HG03039 (cell line): Measurements from ENCODE around the gene PC.
"Not testable (repeated sequence)": the region's sequence is repeated elsewhere in the genome, so short reads cannot be mapped to it uniquely, and the experiment has no call there.

Experiments
- ATAC-seq: cut with Tn5 transposase; IDR thresholded peaks from one replicate; pipeline ENCODE4 v1.9.1; 2021; ENCODE audit warnings: mild to moderate bottlenecking, moderate library complexity; ENCODE audit not compliant: unreplicated experiment

PC gene

DNA sequence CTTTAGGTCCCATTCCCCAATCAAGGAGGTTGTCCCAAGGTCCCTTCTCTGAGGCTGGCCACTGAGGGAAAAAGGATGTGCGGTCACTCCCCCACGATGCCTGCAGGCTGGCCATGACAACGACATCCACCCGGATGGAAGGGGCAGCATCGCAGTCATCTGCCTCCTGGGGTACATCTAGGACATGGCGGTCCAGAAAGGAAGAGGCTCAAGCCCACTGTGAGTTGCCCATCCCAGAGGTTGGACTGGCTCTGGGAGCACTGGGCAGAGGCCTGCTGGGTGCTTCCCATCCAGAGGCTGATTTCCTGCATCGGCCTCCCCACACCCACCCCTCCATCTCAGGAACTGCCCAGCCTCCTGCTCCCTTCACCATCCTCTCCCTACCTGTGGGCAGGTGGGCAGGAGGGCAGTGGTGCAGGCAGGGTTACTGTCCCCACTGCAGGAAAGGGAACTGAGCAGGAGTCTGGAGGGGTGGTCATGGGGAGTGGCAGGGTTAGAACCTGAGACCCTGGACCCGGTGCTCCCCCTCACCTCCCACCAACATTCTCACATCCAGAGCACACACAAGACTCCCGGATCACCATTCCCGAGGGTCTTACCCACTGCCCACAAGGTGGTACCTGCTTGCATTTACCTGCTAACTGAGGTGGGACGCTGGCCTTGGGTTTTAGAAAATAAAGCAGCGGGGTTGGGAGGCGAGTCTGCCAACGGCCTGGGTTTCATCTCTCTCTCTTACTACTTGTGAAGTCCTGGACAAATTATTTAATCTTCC lies 110.5 kb downstream of the PC start:
- ATAC-seq: no peak

GRCh38 chr11:66846671-66847091 lies 111.5 kb downstream of the PC start:
- no peak for ATAC-seq

DNA sequence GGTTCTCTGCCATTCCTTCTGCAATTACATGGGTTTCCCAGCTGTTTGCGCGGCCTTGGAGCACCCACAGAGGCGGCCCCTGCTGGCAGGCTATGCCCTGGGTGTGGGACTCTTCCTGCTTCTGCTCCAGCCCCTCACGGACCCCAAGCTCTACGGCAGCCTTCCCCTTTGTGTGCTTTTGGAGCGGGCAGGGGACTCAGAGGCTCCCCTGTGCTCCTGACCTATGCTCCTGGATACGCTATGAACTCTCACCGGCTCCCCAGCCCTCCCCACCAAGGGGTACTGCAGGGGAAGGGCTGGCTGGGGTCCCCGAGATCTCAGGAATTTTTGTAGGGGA lies 112.3 kb downstream of the PC start:
- ATAC-seq: no peak

- no peak for ATAC-seq
Observed at GRCh38 chr11:66845143-66845875, 112.9 kb downstream of the PC start.

DNA sequence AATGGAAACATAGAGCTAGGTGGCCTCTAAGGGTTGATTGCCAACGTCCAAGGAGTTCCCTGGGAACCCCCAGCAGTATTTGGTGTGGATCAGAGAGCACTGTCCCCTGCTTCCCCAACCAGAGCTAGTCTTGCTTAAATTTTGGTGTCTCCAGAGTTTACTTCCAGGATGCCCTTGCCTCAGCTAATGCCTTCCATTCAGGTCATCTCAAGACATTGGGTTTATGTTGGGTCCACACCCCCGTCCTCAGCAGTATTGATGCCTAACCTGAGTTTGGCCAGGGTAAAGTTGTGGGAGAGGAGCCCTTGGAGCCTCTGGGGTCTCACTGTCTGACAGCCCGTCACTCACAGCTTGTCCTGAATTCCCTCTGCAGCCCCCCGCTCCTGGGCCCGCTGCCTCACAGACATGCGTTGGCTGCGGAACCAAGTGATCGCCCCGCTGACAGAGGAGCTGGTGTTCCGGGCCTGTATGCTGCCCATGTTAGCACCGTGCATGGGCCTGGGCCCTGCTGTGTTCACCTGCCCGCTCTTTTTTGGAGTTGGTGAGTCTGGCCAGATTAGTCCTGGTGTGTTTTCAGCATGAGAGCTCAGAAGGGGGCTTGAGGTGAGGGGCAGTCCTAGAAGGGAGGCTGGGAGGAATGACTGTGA lies 113.6 kb downstream of the PC start:
- no peak for ATAC-seq

DNA sequence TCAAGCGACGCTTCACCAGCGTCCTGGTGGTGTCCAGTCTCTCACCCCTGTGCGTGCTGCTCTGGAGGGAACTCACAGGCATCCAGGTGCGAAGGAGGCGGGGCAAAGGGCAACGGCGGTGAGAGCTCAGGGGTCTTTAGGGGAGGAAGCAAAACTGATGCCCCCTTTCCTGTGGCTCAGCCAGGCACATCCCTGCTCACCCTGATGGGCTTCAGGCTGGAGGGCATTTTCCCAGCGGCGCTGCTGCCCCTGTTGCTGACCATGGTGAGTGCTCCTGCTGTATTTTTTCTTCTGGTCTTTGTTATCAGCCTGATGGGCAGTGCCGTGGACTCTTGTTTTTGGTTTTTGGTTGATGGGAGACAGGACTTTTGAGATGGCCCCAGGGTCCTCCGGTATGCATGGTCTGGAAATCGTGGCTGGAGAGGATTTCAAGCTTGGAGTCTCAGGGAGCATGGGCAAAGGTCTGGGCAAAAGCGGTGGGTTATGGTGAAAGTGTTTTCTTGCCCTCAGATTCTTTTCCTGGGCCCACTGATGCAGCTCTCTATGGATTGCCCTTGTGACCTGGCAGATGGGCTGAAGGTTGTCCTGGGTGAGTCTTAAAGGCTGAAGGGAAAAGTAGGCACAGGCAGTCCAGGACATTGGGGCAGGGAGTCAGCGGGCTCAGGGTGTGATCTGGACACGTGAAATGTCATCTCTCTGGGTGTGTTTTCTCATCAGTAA lies 114.2 kb downstream of the PC start:
- no peak for ATAC-seq

- peak; percentile 64 for ATAC-seq
Observed at GRCh38 chr11:66842896-66843775, 115.0 kb downstream of the PC start, which contains the start of gene RCE1. Gene RCE1 (plus strand): TSS chr11:66843441. CDS start chr11:66843456, 15 bp downstream.

- no peak for ATAC-seq
Observed at GRCh38 chr11:66842501-66842895, 115.7 kb downstream of the PC start.

GRCh38 chr11:66841861-66842260 lies 116.3 kb downstream of the PC start:
- ATAC-seq: no peak

DNA sequence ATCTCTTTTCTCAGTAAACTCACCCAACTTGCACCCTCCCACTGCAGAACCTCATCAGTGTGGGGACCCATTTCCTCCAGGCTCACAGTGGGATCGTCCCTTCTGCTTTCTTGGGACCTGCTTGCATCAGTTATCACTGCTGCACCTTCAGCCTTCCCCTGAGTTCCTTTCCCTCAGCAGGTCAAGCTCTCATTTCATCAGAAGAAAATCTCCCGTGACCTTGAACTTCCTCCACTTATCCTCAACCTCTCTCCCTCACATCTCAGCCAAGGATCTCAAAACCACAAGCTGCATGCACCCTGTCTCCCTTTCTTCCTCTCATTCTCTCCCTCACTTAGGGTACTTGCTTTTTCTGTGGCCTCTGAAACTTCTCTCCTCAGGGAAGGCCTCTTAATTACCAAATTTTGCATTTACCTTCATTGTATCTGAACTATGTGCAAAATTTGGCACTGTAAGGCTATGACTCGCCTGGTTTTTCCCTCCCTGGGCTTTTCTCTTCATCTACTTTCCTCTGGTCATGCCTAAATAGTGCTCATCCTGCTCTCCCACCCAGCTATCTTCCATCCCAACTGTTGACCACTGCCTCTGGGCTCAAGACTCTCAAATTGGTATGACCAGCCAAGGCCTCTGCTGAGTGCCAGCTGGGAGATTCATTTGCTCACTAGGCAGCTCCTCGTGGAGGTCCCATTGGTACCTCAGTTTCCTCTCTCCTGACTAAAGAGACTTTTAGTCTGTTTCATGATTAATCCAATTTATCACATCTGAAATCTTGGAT lies 117.7 kb downstream of the PC start:
- ATAC-seq: no peak

- ATAC-seq: no peak
Observed at GRCh38 chr11:66835768-66836405, 122.3 kb downstream of the PC start.

DNA sequence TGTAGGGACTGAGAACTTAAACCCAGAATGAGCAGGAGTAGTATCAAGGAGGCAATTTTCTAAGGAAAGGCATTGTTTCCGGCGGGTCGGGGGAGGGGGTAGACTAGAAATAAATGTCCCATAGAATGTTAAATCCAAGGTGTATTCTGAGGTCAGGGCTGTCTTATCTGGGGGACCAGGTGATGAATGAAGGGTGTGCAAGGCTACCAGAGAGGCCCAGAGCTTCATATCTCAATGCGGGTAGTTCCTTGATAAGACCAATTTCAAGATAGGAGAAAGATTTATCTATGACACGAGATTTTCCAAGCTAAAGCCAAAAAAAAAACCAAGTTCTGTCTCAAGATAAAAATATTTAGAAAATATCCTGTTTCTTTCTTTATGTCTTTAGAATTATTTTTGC lies 123.2 kb downstream of the PC start:
- no peak for ATAC-seq

GRCh38 chr11:66834539-66834845 lies 123.7 kb downstream of the PC start:
- ATAC-seq: no peak

DNA sequence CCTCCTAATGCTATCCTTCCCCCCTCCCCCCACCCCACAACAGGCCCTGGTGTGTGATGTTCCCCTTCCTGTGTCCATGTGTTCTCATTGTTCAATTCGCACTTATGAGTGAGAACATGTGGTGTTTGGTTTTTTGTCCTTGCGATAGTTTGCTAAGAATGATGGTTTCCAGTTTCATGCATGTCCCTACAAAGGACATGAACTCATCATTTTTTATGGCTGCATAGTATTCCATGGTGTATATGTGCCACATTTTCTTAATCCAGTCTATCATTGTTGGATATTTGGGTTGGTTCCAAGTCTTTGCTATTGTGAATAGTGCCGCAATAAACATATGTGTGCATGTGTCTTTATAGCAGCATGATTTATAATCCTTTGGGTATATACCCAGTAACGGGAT lies 133.6 kb downstream of the PC start:
- not testable (repeated sequence) for ATAC-seq

DNA sequence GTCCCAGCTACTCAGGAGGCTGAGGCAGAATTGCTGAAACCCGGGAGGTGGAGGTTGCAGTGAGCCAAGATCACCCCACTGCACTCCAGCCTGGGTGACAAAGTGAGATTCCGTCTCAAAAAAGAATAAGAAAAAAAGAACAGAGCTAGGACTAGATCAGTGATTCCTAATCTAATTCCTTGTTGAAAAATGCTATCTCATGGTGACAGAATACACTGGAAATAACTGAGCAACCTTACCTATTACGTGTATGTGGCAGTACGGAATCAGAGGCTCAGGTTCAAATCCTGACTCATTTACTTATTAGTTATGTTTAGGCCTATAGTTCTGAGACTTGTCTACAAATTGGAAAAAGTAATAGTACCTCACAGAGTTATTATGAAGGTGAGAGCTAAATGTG lies 134.5 kb downstream of the PC start:
- ATAC-seq: no peak

DNA sequence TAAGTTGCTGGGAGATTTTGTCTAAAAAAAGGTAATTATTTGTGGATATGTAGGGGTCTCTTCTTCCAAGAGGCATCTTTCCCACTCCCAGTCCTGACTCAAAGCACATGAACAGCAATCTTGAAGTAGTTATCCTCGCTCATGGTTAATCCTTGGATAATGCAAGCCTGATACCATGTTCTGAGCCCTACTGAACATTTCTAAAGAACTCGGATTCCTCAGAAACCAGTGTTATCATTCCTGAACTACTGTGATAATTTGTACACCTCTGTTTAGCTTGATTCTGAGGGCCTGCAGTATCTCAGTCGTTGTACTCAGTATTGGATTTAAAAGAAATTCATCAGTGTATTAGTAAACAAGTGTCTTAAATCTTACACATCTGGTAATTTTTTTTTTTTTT lies 137.3 kb downstream of the PC start:
- no peak for ATAC-seq

GRCh38 chr11:66820381-66820780 lies 137.8 kb downstream of the PC start:
- no peak for ATAC-seq

GRCh38 chr11:66818231-66818955 lies 139.8 kb downstream of the PC start:
- no peak for ATAC-seq

DNA sequence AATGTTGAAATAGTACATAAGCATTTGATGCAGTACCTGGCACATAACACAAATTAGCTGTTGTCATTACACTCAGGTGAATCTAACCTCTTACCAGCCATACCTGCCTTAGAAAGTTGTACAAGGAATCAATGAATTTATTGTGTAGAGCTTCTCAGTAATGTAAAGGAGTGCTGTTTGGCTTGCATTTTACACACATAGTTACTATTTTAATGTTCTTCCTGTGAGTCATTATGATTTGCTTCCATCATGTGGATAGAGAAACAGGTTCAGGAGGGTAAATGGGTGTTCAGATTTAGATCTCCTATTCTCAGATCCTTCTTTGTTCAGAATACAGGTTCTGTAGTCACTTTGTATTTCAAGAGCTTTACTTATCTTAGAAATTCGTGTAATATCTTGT lies 142.5 kb downstream of the PC start:
- no peak for ATAC-seq
